KOPT-K1 (cell line): ENCODE data around the gene ATP1B4.

ENCODE experiments used
- H3K27ac ChIP-seq: fragments of 200-600 bp; sonication (generic); 2 replicates; pipeline ENCODE4 v1.5.1; 2016; ENCODE audit warnings: antibody characterized with exemption, mild to moderate bottlenecking, low read depth, low read length; ENCODE audit not compliant: poor library complexity, severe bottlenecking
- H3K36me3 ChIP-seq: fragments of 200-600 bp; sonication (generic); 2 replicates; pipeline ENCODE4 v1.5.1; 2017; ENCODE audit warnings: antibody characterized with exemption, mild to moderate bottlenecking, low read length, moderate library complexity; ENCODE audit not compliant: insufficient read depth
- H3K9me3 ChIP-seq: fragments of 200-600 bp; sonication (generic); 2 replicates; pipeline ENCODE4 v1.5.1; 2017; ENCODE audit warnings: antibody characterized with exemption, low read length, mild to moderate bottlenecking; ENCODE audit not compliant: insufficient read depth, poor library complexity, severe bottlenecking

The ATP1B4 gene

DNA sequence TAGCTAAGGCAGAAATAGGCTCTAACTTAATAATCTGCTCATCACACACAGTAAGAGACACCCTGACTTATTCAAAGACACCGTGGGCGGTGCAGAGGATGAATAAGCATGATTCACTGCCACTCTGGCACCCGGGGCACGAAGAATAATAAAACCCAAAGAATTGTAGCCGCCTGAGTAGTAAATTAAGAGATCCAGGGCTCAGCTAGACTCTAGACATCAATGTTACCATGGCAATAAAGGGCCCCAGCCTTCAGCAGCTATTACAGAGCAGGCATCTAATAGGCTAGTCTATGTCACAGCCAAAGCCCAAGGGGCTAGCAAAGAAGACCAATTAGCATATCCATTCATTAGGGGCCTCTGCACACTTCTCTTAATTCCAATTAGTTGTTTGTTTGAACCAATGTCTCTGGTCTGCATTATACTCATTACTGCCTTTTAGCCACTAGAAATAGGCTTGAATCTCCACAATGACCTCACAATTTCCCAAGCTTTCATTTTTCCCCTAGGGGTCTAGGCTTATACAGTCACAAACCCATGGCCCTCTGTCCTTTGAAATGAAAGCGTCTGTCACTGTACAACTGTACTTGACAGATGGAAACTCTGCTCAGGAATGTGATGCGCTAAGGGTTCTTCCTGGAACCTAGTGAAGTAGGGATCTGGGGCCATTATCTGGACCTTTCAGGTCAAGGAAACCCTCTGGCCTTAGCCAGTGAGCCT, 3.0 kb upstream of the ATP1B4 start:
- Histone ChIP-seq H3K9me3 (no peaks in the 10 kb centered on the region), H3K36me3 (no peaks in the 10 kb centered on the region), H3K27ac (no peak overlapping the region)

DNA sequence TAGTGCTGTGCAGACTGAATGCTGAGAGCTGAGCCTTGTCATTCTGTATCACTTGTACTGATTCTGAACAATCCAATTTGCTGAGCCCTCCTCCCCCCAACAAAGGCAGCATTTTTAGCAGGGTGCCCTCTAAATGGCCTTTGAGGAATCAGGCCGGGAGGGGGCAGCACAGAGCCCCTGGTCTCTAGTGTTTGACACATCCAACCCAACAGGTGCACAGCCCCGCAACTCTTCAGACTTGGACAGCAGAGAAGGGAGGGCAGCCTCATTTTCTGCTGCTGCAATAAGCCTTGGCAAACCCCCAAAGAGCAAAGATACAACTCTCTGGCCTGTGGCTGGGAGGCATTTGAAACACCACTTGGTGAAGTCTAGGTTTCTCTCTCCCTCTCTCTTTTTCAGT, 3.4 kb downstream of the ATP1B4 start:
- Histone ChIP-seq H3K36me3 (no peaks in the 10 kb centered on the region), H3K27ac (no peak overlapping the region), H3K9me3 (no peaks in the 10 kb centered on the region)

DNA sequence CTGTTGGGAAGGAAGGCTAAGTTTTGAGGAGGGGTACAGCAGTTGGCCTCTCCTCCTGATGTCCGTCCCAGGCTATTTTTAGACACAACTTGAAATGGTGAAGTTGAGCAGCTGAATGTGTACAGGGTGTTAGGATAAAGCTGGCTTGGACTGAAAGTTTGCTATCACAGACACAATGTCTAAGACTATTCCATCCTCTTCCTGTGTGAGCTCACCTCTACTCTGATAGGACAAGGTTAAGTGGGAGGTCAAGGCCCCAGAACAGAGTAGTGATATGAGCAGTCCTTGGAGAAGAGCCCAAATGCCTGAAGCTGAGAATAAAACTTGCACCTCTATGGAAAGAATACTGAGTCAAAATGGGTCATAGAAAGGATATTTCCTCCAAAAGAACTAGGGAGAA, 4.1 kb downstream of the ATP1B4 start:
- Histone ChIP-seq H3K36me3 (no peaks in the 10 kb centered on the region), H3K9me3 (no peaks in the 10 kb centered on the region), H3K27ac (no peak overlapping the region)

DNA sequence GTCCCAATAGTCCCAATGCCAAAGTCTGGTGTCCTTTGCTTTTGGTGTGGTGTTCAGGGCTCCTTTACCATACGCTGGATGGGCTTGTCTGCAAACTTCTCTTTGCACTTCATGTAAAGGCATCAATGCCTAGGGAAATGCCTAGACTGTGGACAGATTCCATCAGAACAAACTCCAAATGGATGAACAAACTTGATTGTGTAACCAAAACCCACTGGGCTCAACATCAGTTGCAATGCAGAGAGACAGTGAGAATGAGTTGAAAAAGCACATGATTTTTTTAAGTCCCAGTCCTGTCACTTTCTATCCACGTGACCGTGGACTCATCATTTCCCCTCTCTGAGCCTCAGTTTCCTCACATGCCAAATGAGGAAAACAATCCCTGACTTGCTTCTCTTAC, 4.9 kb downstream of the ATP1B4 start:
- H3K27ac ChIP-seq: no peak overlapping the region
- no peaks in the 10 kb centered on the region for H3K9me3 ChIP-seq
- H3K36me3 ChIP-seq: no peaks in the 10 kb centered on the region

DNA sequence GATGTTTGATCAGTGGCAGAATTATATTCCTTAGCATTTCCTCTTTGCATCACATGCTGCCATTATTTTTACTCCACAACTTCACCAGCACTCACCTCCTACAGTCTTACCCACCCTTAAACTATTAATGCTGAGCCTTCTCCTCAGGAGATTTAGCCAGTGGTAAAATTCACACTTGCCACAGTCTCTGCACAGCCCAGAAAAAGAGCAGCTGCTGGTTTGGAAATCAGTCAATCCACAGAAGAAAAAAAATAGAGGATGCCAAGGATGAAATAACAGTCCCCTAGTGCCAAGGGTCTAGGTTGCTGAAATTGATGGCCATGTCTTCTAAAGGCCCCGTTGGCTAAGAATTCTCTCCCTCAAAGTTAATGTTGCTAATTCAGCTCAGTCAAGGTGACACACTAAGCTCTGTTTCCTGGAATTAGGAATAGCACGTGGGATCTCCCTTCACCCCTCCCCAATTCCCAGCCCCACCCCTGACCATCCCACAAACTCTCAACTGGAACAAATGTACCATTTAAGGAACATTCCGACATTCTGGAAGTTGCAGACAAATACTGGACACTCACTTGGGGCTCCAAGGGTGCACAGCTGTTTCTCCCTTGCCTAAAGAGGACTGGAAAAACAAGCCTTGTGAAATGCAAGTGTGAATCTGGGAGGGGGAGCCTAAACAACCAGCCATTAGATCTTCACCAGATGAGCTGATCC, 5.7 kb downstream of the ATP1B4 start:
- no peak overlapping the region for H3K27ac ChIP-seq

DNA sequence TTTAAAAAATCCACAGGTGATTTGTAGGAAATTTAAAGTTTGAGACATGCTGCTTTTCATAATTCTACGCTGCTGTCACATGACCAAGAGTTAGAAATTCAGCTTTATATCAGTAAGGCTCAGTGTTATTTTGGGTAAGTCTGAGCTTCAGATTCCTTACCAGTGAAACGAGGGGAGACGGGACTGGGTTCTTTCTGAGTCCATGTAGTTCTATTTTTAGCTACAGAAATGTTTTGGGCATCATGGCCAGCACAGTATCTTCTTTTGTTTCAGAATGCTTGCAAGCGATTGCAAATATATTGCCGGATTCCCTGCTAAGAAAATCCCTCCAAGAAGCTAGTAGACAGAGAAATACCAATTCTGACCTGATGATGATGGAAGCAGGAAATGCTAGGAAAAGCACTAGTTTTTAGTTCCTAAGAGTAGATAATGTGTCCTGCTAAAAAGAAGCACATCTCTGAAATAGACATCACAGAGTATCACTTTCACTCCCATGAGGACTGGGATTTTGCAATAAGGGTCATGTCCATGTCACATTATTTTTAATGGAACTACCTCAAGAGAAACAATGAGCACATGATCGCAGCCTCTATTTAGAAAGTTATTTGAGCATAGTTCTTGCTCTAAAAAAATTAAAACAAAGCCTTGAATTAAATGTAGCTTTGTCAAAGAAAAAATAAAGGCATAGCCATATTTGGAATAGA, 10.9 kb downstream of the ATP1B4 start:
- Histone ChIP-seq H3K36me3 (no peaks in the 10 kb centered on the region), H3K9me3 (no peaks in the 10 kb centered on the region), H3K27ac (no peak overlapping the region)

More for the DNA sequence above, 5.7 kb downstream of the ATP1B4 start:
- no peaks in the 10 kb centered on the region for H3K36me3 ChIP-seq
- no peaks in the 10 kb centered on the region for H3K9me3 ChIP-seq

DNA sequence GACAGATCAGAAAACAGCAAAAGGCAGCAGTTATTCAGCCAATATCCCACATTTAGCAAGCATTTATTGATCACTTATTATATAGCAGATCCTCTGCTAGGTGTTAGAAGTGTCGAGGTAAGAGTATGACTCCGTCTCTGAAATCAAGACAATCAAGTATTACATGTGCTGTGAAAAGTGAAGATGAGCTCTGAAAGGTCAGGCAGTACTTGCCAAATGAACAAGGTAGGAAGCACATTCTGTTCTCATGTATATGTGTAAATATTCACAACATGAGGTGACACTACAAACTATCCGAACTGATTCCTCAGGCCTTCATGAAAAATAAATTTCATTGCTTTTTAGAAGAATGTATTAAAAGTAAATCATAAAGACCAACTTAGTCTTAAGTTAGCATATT, 15.3 kb downstream of the ATP1B4 start:
- Histone ChIP-seq H3K27ac (no peak overlapping the region), H3K36me3 (no peaks in the 10 kb centered on the region), H3K9me3 (no peaks in the 10 kb centered on the region)

DNA sequence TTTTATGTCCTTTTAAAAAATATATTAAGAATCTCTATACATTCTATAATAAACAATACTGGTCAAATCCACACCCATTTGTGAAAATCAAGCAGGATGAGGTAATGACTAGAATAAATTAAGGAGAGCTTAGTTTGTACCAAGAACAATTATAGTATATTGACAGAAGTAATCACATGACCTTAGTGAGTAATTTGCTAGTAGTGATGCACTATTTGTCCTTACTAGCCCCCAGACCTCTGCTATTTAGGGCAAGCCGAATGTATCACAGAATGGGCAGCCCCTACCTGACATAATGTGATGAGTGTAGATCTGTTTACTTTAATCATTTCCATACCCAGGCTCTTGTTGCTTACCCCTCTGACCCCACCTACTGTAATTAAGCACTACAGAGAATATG, 15.8 kb downstream of the ATP1B4 start:
- H3K27ac ChIP-seq: no peak overlapping the region
- no peaks in the 10 kb centered on the region for H3K9me3 ChIP-seq
- no peaks in the 10 kb centered on the region for H3K36me3 ChIP-seq

DNA sequence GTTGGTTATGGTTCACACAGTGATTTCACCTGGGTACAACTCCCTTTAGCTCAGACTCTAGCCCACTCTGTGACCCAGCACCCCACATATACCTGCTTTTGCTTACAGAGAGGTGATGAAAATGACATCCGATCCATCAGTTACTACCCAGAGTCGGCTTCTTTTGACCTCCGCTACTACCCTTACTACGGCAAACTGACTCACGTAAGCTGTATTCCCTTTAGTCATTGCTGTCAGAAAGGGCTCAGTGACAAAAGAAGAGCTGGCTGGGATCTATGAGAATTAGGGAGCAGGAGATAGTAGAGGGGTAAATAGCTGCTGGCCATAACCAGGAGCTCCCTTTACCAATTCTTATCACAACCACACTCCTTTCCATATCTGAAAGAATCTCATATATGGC, 16.7 kb downstream of the ATP1B4 start:
- Histone ChIP-seq H3K27ac (no peak overlapping the region), H3K9me3 (no peaks in the 10 kb centered on the region), H3K36me3 (no peaks in the 10 kb centered on the region)

DNA sequence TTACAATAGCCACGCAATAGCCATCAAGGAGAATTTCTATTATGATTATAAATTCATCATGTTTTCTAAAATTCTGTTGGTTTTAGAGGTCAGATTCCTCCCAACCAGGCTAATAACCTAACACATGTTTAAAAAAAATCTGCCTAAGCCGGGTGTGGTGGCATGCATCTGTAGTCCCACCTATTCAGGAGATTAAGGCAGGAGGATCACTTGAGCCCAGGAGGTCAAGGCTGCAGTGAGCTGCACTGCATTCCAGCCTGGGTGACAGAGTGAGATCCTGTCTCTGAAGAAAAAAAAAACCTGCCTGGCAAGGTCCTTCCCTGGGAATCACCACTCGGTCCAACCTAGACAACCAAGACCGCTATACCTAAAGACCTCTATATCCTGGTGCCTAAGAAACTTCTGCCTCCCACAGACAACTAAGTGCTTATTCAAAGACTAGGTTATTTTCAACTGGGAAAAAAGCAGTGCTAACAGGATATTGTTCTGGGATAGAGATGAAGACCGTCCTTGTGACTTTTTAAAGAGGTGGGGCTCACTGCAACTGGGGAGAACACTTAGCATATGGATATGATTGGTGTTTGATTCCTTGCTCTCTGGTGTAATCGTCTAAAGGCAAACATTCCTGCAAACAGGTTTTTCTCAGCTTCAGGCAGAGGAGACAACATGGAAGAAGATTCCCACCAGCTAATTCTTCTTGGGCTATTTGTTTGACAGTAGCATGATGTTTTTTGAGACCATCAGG, 18.2 kb downstream of the ATP1B4 start:
- Histone ChIP-seq H3K27ac (no peak overlapping the region), H3K36me3 (no peaks in the 10 kb centered on the region), H3K9me3 (no peaks in the 10 kb centered on the region)

DNA sequence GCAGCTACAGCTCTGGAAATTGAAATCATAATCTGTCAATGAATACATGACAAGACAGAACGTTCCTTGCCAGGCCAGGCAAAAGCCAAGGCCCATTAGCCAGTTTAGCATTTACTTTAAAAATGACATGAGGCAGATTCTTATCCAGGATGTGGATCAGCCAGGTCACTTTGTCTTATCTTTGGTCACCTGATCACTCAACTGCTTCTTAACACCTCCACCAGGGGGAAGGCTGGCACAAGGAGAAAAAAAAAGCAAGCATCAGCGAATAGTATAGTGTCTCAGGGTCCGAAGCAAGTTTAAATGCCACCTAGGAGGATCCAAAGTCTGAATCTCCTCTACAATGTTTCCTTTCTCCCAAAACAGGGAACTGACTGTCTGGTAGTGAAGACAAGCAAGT, 18.8 kb downstream of the ATP1B4 start:
- Histone ChIP-seq H3K27ac (no peak overlapping the region), H3K36me3 (no peaks in the 10 kb centered on the region), H3K9me3 (no peaks in the 10 kb centered on the region)

DNA sequence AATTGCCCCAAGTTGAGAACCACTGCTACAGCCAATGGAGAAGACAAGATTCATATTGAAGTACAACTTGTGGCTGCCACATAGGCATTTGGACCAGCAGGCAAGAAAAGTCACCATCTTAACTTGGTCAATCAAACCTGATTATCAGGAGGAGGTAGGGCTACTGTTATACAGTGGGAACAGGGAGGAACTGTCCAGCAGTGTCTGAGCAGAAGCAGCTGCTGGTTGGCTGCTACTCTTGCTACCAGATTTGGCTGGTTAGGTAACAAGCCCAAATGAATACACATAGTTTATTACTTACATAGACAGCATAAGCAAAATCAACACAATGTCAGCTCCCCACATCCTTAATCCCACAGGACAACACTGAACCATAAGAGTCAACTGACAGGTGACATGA, 39.4 kb downstream of the ATP1B4 start:
- Histone ChIP-seq H3K36me3 (no peaks in the 10 kb centered on the region), H3K27ac (no peak overlapping the region), H3K9me3 (peaks cover 11% of the 10 kb centered on the region)

DNA sequence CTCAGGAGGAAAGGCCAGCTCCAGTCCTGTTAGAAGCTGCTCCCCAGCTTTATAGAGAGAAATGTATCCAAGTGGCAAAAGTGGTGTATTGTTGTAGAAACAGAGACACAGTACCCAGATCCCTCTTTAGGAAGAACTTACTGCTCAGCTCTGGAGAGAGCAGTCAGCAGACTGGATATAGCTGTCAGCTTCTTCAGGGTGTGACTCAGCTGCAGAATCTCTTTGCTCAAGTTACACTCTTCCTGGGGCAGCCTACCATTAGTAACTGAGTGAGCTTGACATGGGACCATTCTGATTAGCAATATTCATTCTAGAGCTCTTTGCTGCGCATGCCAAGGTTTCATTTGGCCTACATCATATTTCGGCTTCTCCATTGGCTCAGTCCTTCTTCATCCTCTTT, 40.5 kb downstream of the ATP1B4 start:
- Histone ChIP-seq H3K36me3 (no peaks in the 10 kb centered on the region), H3K27ac (no peak overlapping the region), H3K9me3 (peaks cover 11% of the 10 kb centered on the region)

DNA sequence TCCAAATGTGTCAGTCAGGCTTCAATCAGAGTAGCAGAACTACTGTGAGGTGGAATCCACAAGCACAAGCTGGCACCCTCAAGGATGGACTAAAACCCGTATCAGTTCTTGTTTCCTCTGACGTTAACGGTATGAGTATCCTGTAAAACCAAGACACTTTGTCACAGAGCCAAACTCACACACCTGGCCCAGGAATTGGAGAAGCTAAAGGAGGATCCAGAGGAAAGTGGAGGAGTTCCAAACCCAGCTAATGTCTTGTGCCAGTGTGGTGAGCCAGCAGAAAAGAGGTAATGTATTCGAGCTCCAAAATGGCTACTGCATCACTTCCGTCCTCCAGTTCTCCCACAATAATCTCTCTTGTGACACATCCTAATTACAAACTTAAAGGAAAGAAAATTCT, 44.7 kb downstream of the ATP1B4 start:
- Histone ChIP-seq H3K36me3 (no peaks in the 10 kb centered on the region), H3K27ac (no peak overlapping the region), H3K9me3 (peaks cover 21% of the 10 kb centered on the region)

DNA sequence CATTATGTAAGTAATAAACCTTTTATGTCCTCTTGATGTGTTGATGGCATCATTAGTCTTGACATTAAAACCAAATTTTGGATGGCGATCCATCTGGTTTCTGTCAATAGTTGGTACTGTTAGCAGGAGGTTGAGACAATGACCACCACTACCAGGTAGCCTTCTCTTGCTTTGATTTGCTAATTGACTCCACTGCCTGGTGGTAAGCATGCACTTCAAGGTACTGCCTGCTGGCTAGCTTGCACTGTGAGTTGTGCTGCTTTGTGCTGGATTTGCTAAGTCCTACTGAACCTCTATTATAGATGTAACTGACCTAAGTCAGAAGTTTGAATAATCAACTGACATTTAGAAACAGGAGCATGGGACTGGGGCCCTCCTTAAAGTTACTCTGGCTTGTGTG, 46.3 kb downstream of the ATP1B4 start:
- H3K27ac ChIP-seq: no peak overlapping the region
- H3K9me3 ChIP-seq: peaks cover 21% of the 10 kb centered on the region
- H3K36me3 ChIP-seq: no peaks in the 10 kb centered on the region
